Activated T-cell treated with anti-CD3 and anti-CD28 coated beads, Interleukin-2, amount 50 U/mL, for 72 hours (primary cell): ENCODE data around the gene GJE1. TPM values are rescaled to one million over a fixed set of nuclear protein-coding genes. Genes with fewer than 3 reads are reported as not detected.
"Not testable (repeated sequence)": the region's sequence is repeated elsewhere in the genome, so short reads cannot be mapped to it uniquely, and the experiment has no call there.

ENCODE experiments used
- ATAC-seq, 2 donors: fragments of 150-1000 bp; cut with Tn5 transposase; replicated peaks in 1 of 2; 2 replicates each; pipeline ENCODE4 v1.10.0; 2021; ENCODE audit warnings: moderate library complexity in 2 of 2, mild to moderate bottlenecking in 1 of 2
- DNase-seq, 2 donors: peaks; one replicate each; pipeline ENCODE4 v3.0.0; 2021 to 2022; ENCODE audit warnings: mixed read lengths in 1 of 2
- H3K27ac Mint-ChIP-seq: one replicate; pipeline ENCODE4 v1.8.0; 2022; ENCODE audit warnings: mild to moderate bottlenecking, moderate library complexity, mixed read lengths
- H3K27me3 Mint-ChIP-seq: one replicate; pipeline ENCODE4 v1.8.0; 2022; ENCODE audit warnings: low read depth, mixed read lengths
- H3K36me3 Mint-ChIP-seq, 2 donors: one replicate each; pipeline ENCODE4 v1.8.0; 2022; ENCODE audit warnings: mixed read lengths in 2 of 2, mild to moderate bottlenecking in 1 of 2; ENCODE audit not compliant: insufficient read depth in 2 of 2
- H3K4me1 Mint-ChIP-seq: one replicate; pipeline ENCODE4 v1.8.0; 2022; ENCODE audit warnings: low read depth, mixed read lengths
- H3K4me3 Mint-ChIP-seq, 2 donors: one replicate each; pipeline ENCODE4 v1.8.0; 2022; ENCODE audit warnings: mild to moderate bottlenecking in 2 of 2, mixed read lengths in 2 of 2, moderate library complexity in 2 of 2
- H3K9me3 Mint-ChIP-seq, 2 donors: one replicate each; pipeline ENCODE4 v1.8.0; 2022; ENCODE audit warnings: mixed read lengths in 2 of 2
- total RNA-seq, 2 donors: library from RNA; stranded (reverse); gene quantifications; one replicate each; pipeline ENCODE4 v1.2.3, GENCODE V29; 2022

The GJE1 gene
- total RNA-seq, 2 donors from 2014 or later = not detected

GRCh38 chr6:142146828-142147662 lies 14.3 kb downstream of the GJE1 start, which contains the start of the genes NMBR and VTA1:
Gene NMBR, minus strand, starts transcription at chr6:142147122. Its CDS starts 58,464 bp downstream, at chr6:142088658.
Gene VTA1, plus strand, starts transcription at chr6:142147263. Its CDS starts 25 bp downstream, at chr6:142147288.
- Mint-ChIP-seq H3K27me3 (no peaks in the 10 kb centered on the region), H3K4me3 (peak within 1 kb of the TSS; percentile 92 to 99), H3K27ac (peak within 1 kb of the TSS; percentile 99), H3K9me3 (no peaks in the 10 kb centered on the region), H3K4me1 (peaks cover 60% of the 10 kb centered on the region), H3K36me3 (peaks cover 2 to 4% of the 10 kb centered on the region in 2 donors)
- DNase-seq = peak; percentile 93 to 98
- peak; percentile 99 for ATAC-seq

- H3K4me1 Mint-ChIP-seq = peaks cover 59% of the 10 kb centered on the region
- peak overlapping the region in 1 of 2 donors; percentile 35 for H3K4me3 Mint-ChIP-seq
- no peaks in the 10 kb centered on the region for H3K9me3 Mint-ChIP-seq
- DNase-seq (no peak), ATAC-seq (no peak)
- H3K27ac Mint-ChIP-seq = peak overlapping the region; percentile 62
- peaks cover 0 to 4% of the 10 kb centered on the region in 2 donors for H3K36me3 Mint-ChIP-seq
- no peaks in the 10 kb centered on the region for H3K27me3 Mint-ChIP-seq
Measured at GRCh38 chr6:142152746-142153145, 20.0 kb downstream of the GJE1 start.

DNA sequence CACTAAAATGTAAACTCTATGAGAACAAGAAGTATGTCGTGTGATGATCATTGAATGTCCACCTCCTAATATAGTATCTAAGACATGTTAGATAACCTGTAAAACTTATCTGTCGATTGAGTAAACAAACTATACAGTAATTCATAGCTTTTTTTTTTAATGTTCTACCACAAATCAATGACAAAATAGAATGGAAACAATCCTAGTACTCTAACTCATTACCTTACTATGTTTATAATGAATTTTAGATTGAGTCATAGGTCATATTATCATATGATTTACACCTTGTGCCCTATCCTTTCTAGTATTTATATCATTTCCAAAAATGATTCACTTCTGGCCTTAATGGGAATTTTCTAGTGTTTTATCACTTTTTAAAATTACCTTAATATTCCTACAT lies 20.5 kb downstream of the GJE1 start:
- Mint-ChIP-seq H3K27ac (peak overlapping the region; percentile 62), H3K27me3 (no peaks in the 10 kb centered on the region), H3K36me3 (peaks cover 0 to 4% of the 10 kb centered on the region in 2 donors), H3K9me3 (no peaks in the 10 kb centered on the region), H3K4me1 (peaks cover 55% of the 10 kb centered on the region), H3K4me3 (peak overlapping the region in 1 of 2 donors; percentile 35)
- DNase-seq = no peak
- ATAC-seq = no peak

DNA sequence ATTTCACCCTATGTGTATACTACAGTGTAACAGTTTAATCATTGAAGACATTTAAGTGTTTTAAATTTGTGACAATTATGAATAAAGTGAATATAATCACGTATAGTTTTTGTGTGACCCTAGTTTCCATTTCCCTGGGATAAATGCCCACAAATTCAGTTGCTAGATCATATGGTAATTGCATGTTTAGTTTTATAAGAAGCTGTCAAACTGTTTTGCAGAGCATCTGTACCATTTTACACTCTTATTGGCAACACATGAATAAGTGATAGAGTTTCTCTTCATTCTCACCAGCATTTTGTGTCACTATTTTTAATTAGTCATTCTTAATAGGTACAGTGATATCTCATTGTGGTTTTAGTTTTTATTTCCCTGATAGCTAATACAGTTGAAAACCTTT lies 21.6 kb downstream of the GJE1 start:
- DNase-seq (no peak), ATAC-seq (no peak)
- Mint-ChIP-seq H3K36me3 (peaks cover 0 to 4% of the 10 kb centered on the region in 2 donors), H3K4me1 (peaks cover 46% of the 10 kb centered on the region), H3K4me3 (no peak overlapping the region), H3K9me3 (no peaks in the 10 kb centered on the region), H3K27ac (no peak overlapping the region), H3K27me3 (no peaks in the 10 kb centered on the region)

DNA sequence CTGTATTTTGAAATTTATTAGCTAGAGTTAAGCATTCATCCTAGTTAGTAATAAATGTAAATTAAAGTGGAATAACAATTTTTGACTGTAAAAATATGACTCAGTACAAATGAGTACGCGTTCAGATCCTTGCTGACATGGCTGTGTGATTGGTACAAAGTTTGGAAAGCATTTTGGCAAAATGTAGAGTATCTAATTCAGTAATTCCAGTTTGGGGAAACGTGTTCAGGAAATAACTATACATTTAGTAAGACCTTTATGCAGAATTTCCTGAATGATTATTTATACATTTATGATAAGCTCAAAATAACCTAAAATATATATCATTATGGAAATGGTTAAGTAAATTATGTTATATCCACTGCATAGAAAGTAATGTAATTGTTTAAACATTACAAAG lies 22.4 kb downstream of the GJE1 start:
- peaks cover 0 to 4% of the 10 kb centered on the region in 2 donors for H3K36me3 Mint-ChIP-seq
- peaks cover 44% of the 10 kb centered on the region for H3K4me1 Mint-ChIP-seq
- H3K4me3 Mint-ChIP-seq = no peak overlapping the region
- no peak for ATAC-seq
- no peaks in the 10 kb centered on the region for H3K27me3 Mint-ChIP-seq
- H3K27ac Mint-ChIP-seq = no peak overlapping the region
- DNase-seq = no peak
- H3K9me3 Mint-ChIP-seq = no peaks in the 10 kb centered on the region

GRCh38 chr6:142155895-142156757 lies 23.4 kb downstream of the GJE1 start:
- Mint-ChIP-seq H3K9me3 (no peaks in the 10 kb centered on the region), H3K4me1 (peaks cover 37% of the 10 kb centered on the region), H3K27me3 (no peaks in the 10 kb centered on the region), H3K36me3 (no peaks in the 10 kb centered on the region), H3K4me3 (peak overlapping the region; percentile 14 to 69), H3K27ac (peak overlapping the region; percentile 8)
- no peak for DNase-seq
- no peak for ATAC-seq

- Mint-ChIP-seq H3K4me1 (peaks cover 32% of the 10 kb centered on the region), H3K4me3 (peak overlapping the region in 1 of 2 donors; percentile 69)
- H3K27me3 Mint-ChIP-seq, H3K27ac Mint-ChIP-seq, H3K9me3 Mint-ChIP-seq, DNase-seq, ATAC-seq, H3K36me3 Mint-ChIP-seq: not testable (repeated sequence)
Measured at GRCh38 chr6:142156758-142157068, 24.0 kb downstream of the GJE1 start.

- ATAC-seq = no peak
- Mint-ChIP-seq H3K4me1 (peaks cover 31% of the 10 kb centered on the region), H3K27me3 (no peaks in the 10 kb centered on the region), H3K4me3 (no peak overlapping the region), H3K36me3 (peaks cover 0 to 4% of the 10 kb centered on the region in 2 donors), H3K9me3 (no peaks in the 10 kb centered on the region), H3K27ac (no peak overlapping the region)
- no peak for DNase-seq
Measured at GRCh38 chr6:142162780-142163179, 30.1 kb downstream of the GJE1 start.

GRCh38 chr6:142165227-142165626 lies 32.5 kb downstream of the GJE1 start:
- H3K27ac Mint-ChIP-seq = no peak overlapping the region
- H3K9me3 Mint-ChIP-seq = no peaks in the 10 kb centered on the region
- no peak overlapping the region for H3K4me3 Mint-ChIP-seq
- ATAC-seq (no peak), DNase-seq (no peak)
- H3K27me3 Mint-ChIP-seq = no peaks in the 10 kb centered on the region
- peaks cover 24% of the 10 kb centered on the region for H3K4me1 Mint-ChIP-seq
- peaks cover 0 to 5% of the 10 kb centered on the region in 2 donors for H3K36me3 Mint-ChIP-seq

GRCh38 chr6:142167071-142167470 lies 34.3 kb downstream of the GJE1 start:
- Mint-ChIP-seq H3K27me3 (no peaks in the 10 kb centered on the region), H3K4me3 (no peak overlapping the region), H3K9me3 (no peaks in the 10 kb centered on the region), H3K4me1 (peaks cover 22% of the 10 kb centered on the region), H3K27ac (no peak overlapping the region), H3K36me3 (peaks cover 0 to 6% of the 10 kb centered on the region in 2 donors)
- DNase-seq (no peak), ATAC-seq (no peak)

DNA sequence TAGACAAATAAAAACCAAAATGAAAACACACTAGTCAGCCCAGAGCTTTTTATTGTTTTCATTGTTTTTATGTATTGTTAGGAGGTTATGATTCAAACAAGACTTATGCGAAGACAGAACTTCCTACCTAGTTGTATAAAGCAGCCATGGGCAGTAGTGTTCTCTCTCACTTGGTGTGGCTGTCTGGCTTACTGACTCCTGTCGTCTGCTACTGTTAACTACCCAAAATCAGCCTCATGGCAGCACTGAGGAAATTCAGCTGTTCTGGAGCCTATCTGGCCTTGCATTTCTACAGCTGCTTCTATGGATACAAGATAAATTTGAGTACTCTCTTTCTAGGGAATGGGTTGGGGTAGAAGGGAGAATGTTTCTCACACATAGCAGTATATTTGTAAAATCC lies 34.8 kb downstream of the GJE1 start:
- no peak overlapping the region for H3K4me3 Mint-ChIP-seq
- ATAC-seq (no peak), DNase-seq (no peak)
- H3K36me3 Mint-ChIP-seq = peaks cover under 1 to 6% of the 10 kb centered on the region in 2 donors
- H3K27ac Mint-ChIP-seq = no peak overlapping the region
- peaks cover 17% of the 10 kb centered on the region for H3K4me1 Mint-ChIP-seq
- H3K9me3 Mint-ChIP-seq = no peaks in the 10 kb centered on the region
- H3K27me3 Mint-ChIP-seq = no peaks in the 10 kb centered on the region

- Mint-ChIP-seq H3K4me3 (no peak overlapping the region), H3K27ac (no peak overlapping the region), H3K4me1 (no peaks in the 10 kb centered on the region), H3K36me3 (peaks cover 11 to 25% of the 10 kb centered on the region in 2 donors), H3K27me3 (no peaks in the 10 kb centered on the region), H3K9me3 (peaks cover 0 to 2% of the 10 kb centered on the region in 2 donors)
- no peak for ATAC-seq
- no peak for DNase-seq
Measured at GRCh38 chr6:142171351-142171750, 38.6 kb downstream of the GJE1 start.

GRCh38 chr6:142172758-142173157 lies 40.0 kb downstream of the GJE1 start:
- Mint-ChIP-seq H3K27ac (peak overlapping the region; percentile 45), H3K4me1 (no peaks in the 10 kb centered on the region)

More at GRCh38 chr6:142172758-142173157, 40.0 kb downstream of the GJE1 start:
- peaks cover 5% of the 10 kb centered on the region in 2 donors for H3K9me3 Mint-ChIP-seq
- H3K4me3 Mint-ChIP-seq = no peak overlapping the region
- DNase-seq = no peak
- peaks cover 17 to 33% of the 10 kb centered on the region in 2 donors for H3K36me3 Mint-ChIP-seq
- H3K27me3 Mint-ChIP-seq = no peaks in the 10 kb centered on the region
- no peak for ATAC-seq
